ENCODE measurements around the gene SPART.
"Not testable (repeated sequence)": the region's sequence is repeated elsewhere in the genome, so short reads cannot be mapped to it uniquely, and the experiment has no call there.

The SPART gene

DNA sequence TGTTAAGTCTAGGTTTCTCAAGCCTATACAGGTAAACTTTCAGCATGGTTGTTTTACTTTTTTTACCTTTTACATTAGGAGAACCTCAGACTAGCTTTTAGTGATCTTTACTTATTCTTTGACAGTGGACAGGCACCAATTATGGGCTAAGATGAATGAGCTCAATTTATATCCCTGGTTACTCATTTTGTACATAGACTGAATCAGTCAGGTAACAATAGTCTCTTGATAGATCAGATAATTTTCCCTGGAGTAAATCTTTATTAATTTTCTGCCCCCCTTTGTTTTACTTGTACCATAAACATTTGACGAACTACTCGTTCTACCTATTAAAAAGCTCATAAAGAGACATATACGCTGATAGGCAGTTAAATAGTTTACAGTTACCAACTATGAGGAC, 22.8 kb downstream of the SPART start:
- DNase-seq: no peak

DNA sequence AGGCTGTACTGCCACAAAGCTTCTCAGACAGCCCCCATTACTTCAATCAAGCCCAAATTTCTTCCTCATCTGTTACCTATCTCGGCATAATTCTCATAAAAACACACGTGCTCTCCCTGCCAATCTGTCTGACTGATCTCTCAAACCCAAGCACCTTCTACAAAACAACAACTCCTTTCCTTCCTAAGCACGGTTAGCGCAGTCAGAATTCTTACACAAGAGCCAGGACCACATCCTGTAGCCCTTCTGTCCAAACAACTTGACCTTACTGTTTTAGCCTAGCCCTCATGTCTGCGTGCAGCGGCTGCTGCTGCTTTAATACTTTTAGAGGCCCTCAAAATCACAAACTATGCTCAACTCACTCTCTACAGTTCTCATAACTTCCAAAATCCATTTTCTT, 26.4 kb downstream of the SPART start:
- DNase-seq: not testable (repeated sequence)

DNA sequence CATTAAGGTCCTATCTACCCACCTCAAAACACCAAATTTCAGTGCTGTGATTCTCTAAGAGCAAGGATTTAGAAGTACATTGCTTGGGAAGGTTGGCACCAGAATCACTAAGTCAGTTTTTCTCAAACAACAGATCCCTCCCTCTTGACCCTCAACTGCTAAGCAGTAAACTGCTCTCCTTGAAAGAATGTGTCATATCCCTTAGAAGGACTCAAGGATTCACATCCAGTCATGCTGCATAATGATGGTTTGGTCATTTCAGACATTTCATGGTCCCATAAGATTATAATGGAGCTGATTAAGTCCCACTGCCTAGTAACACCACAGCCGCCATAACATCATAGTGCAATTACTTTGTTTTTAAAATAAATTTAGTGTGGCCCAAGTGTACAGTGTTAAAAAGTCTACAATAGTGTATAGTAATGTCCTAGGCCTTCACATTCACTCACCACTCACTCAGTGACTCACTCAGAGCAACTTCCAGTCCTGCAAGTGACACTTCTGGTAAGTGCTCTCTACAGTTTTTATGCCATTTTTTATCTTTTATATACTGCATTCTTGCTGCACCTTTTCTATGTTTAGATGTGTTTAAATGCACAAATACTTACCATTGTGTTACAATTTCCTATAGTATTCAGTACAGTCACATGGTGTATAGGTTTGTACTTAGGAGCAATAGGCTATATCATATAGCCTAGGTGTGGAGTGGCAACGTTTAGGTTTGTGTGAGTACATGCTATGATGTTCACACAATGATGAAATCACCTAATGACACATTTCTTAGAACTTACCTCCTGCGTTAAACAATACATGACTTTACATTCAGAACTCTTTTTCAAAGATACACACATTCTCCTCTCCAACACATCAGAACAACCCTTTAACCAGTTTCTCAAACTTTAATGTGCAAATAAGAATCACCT, 32.9 kb downstream of the SPART start:
- no peak for DNase-seq

DNA sequence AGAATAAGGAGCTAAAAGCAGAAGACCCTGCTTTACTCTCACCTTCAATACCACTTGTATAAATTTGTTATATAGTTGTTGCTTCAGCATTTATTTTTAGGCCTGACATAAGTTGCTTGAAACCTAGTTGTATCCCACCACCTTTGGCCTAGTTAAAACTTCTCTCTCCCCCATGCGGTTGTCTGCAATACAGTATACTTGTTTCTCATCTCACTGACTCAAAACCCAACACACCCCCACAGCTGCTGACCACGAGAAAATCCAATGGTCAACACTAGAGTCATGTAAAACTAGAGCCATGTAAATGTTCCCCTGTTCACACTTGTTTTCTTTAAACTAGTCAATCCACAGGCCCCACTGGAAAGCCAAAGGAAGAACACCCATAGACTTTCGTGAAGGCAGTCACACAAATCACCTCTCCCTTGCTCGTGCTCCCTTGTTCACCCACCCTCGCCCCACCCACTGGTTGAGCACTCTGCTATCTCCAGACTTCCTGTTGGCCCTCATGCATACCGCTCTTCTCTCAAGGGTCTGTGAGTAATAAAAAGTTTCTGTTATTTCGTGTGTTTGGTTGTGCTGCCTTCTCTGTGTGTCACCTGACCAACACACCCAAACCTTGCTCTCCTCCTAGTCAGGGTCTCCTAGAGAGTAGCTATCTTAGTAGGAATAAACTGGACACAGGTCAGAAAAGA, 35.6 kb downstream of the SPART start:
- no peak for DNase-seq

DNA sequence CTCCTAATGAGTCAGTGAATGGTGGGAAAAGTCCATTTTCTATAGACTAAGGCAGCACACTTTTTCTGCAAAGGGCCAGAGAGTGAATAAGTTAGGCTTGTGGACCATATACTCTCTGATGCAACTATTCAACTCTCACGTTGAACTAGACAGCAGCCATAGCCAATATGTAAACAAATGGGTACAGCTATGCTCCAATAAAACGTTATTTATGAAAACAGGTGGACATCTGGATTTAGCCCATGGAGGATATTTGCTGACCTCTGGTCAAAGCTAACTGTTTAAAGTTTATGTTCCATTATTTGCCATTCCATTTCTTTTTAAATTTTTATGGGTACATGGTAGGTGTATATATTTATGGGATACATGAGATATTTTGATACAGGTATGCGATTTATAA, 43.9 kb downstream of the SPART start:
- no peak for DNase-seq

DNA sequence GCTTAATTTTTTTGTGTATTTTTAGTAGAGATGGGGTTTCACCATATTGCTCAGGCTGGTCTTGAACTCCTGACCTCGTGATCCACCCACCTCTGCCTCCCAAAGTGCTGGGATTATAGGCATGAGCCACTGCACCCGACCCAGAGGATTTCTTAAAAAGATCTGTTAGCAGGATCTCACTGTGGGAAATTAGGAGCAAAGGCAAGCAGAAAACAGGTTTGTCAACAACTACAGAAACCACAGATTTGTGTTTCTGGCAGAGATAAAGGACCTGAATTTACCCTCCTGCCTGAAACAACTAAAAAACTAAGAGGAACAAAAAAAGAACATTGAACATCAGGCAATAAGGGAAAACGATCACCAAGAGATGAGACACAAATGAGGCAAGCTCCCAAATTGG, 46.7 kb downstream of the SPART start:
- not testable (repeated sequence) for DNase-seq

DNA sequence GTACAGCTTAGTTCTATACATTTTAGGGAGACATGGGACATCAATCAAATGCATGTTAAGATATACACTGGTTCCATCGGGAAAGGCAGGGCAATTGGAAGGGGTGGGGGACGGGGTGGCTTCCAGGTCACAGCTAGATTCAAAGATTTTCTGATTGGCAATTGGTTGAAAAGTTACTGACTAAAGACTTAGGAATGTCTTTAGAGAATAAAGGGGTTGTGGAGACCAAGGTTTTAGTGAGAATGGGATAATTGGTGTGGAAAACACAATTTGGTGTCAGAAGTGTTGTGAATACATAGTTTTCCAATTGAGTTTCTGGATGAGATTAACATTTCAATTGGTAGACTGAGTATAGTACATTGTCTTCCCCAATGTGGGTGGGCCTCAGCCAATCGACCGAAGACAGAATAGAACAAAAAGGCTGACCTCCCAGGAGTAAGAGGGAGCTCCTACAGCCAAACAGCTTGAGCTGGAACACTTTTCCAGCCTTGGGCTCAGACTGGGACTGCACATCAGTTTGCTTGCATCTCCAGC, 47.6 kb downstream of the SPART start:
- DNase-seq: peak in 6 of 56 donors; percentile 1 to 12 (median 5)

DNA sequence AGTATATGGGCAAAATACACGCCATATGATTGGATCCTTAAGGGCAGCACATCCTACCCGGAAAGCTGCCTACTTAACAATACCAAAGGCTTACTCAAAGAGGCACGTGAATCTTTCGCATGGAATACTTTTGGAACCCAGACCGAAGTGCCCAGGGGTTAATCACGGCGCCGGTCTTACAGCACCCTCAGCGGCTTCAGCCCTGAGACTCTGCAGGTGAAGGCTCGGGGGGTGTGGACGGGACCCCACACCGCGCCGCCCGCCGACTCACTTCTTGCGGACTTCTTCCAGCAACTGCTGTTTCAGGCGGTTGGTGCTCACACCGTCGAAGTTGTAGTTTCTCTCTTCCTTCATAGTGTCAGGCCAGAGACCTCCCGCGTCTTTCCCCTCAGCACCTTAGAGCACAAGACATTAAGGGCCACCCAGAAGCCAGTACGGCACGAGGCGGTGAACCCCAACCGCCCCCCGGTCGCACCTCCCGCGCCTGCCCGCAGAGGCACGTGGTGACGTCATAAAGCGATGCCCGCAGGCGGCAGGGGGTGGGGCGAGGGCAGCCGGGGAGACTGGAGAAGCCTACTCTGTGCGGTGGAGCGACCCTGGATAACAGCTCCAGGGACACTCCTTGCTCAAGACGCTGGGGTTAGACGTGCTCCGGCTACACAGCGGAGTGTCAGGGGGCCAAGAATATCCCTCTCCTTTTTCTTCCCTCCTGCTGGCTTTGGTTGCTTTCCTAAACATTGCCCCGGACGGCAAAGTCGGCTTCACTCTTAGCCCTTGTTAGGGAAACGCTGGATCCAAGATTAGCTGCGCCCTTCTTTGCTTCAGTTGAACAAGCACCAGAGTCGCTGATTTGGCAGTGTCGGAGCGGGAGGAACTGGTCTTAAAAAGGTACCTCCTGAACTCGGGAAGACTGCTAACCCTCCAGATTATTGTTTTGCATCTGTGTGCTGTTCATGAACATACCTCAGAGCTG, 48.5 kb downstream of the SPART start, which contains the start of gene CCDC169:
TSS of gene CCDC169 (minus strand) at position 449 of the 973 bp plus-strand sequence. CDS start at position 354, 95 bp downstream.
- peak in 54 of 56 donors; percentile 6 to 83 (median 54) for DNase-seq

DNA sequence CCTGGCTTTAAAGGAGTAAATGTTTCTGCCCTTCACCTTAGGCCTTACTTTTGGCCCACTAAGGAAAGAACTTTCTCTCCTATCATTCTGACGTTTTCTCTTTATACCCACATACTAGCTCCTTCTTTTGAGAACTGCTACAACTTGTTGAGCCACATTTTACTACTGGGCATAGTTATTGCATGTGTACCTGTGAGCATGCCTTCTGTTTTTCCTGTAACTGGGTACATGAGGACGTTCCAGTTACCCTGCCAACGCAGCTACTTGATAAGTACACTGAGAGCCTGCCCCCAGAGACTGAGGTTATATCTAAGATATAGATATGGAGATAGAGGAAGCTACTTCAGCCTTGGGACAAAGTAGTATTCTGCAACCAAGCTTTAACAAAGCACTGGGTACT, 52.1 kb downstream of the SPART start:
- no peak for DNase-seq

DNA sequence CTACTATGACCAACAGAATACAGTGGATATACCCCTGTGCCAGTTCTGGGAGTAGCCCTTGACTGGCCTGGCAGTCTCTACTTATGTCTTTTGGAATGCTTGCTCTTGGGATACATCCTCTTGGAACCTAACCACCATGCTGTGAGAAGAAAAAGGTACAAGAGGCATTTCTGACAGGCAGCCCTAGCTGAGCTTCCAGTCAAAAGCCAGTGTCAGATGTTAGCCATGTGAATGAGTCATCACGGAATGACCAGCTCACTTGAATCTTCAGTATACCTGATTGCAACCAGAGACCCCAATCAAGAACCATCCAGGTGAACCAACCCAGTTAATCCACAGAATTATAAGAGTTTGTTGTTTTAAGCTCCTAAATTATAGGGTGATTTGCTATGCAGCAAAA, 52.7 kb downstream of the SPART start:
- no peak for DNase-seq

DNA sequence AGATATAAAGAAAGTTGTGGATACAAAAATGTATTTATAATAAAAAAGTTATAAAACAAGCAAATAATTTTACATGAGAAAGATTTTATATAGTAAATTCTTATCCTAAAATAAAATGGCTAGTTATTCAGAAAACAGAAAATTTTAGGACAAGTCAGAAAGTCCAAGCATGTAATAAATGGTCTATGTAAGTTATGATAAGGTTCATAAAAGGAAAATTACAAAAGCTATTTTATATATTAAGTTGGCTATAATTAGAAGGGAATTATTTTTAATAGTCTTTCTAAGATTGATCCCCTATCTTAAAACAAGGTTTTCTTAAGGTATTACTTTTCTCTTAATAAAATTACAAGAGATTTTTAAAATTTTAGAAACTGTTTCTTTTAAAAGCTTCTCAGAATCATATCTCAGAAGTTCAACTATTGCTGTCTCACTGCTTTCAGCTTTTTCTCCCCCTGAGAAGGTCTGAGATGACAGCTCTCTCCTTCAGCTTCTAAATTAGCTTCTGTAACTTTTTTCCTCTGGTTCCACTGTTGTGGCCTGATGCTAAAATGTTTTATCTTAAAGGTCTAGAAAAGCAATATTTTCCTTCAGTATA, 57.3 kb downstream of the SPART start:
- DNase-seq: no peak

DNA sequence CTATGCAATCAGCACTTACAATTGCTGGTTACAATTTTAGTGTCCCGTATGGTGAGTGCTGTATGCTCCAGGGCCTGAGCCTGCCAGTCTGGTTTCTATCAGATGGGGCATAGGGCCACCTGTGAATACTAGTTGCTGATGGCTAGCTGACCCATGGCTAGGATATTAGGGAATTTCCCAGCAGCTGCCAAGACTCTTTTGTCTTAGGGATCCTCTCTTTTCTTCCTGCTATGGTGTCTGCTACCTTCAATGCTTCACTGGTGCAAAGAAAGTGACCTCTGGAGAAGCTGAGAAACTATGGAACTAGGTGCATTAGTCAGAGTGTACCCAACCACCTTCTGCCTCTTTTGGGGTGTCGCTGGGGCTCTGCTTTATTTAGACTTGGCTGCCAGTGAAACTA, 60.2 kb downstream of the SPART start:
- DNase-seq: no peak

DNA sequence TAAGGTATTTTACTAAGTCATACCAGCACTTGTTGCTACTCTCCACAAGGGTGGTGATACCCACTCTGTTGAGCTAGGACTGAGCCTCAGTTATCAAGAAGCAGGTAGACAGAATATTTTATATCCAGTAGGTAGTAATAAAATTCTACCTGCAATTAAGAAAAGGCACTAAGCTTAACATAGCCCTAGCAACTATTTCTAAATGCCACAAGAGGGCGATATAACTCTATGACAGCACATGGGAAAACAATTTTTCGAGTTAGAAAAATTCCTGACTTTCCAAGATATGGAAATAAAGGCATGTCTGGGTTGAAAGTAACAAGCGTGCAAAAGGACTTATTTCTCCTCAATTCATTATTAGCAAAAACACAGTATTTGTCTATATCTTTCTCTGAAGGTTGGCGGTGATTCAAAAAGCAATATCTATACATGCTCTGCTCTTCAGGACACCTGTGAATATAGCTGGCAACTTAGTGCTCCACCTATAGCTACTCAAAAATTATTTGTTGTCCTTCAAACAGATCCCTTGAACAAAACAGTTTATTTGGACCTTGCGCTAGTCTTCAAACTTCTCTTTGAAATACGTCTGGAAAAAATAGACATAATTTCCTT, 63.3 kb downstream of the SPART start:
- DNase-seq: no peak

DNA sequence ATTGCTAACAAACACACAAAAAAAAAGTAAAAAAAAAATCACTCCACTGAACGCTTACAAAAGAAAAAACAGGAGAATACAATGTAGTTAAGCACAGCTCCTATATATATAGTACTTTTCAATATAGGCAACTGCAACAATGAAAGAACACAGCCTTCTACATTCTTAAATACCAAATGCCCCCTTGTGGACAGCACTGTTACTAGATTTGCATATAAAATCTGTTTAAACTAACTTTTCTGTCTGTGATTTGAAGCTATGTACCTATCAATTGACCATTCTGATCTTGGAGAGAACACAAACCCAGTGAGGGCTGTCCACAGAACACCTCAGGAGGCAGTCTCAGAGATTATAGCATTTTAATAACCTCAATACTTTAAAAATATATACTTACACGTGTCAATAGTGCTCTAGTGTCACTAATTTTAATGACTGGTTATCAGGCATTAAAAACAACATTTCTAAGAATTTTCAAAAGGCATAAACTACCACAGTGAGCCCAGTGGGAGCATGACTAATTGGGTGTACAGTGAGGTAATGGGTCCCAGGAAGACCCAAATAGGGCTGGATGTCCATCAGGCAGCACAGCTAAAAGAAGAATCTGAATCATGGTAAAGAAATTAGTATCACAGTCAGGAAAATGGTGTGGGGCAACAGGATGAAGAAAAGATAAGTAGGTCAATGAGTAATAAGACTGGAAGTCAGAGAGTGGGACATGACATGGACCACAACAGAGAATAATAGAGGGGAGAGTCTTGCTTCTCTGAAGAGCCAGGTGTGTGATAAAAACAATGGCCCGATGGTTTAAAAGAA, 70.8 kb downstream of the SPART start:
- DNase-seq: peak in 3 of 56 donors; percentile 5 to 29 (median 8)

DNA sequence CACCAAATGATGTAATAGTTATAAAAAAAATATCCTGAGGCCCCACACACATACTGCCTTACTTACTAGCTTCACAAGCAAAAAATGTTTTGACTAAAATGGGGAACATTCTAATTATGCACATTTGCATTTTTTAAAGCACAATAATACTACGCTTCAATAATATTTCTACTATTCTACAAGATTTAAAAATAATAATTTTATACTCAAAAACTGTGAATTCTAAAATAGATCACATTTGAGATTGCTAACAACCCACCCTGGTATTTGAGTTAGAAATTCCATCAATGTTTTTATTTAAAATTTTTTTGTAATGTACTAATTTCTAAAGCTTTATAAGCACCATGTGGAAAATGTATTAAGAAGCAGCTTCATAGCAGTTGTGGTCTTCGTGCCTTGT, 72.8 kb downstream of the SPART start:
- DNase-seq: no peak

DNA sequence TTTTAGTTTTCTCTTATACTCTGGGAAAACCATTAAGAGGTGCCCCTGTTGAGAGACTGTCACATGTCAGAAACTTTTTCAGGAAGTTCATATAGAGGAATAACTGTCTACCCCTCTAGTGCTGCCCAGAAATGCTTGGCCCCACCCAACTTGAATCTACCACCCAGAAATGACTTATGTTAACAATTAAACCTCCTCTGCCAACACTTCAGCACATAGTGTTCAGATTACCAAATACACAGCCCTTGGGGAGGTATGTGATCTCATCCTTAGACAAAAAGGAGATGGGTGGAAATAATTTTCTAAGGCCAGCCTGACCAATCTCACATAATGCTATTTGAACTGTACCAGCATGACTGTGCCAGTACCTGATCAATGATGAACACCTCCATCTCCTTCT, 84.2 kb downstream of the SPART start:
- no peak for DNase-seq

DNA sequence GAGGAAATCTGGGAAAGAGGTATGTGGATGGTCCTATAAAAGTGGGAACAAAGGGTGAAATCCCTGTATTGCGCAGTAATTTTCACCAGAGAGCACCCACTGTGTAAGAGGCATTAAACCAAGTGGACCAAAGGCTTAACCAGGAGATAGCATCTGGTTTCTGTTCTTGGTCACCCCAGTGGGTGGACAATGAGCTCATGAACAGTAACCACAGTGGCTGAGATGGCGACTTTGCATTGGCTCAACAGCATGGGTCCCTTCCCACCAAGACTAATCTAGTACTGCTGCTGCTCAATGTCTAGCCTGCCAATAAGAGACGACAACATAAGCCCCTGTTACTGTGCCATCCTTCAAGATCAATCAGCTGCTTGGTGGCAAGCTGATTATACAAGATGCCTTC, 85.2 kb downstream of the SPART start:
- no peak for DNase-seq

DNA sequence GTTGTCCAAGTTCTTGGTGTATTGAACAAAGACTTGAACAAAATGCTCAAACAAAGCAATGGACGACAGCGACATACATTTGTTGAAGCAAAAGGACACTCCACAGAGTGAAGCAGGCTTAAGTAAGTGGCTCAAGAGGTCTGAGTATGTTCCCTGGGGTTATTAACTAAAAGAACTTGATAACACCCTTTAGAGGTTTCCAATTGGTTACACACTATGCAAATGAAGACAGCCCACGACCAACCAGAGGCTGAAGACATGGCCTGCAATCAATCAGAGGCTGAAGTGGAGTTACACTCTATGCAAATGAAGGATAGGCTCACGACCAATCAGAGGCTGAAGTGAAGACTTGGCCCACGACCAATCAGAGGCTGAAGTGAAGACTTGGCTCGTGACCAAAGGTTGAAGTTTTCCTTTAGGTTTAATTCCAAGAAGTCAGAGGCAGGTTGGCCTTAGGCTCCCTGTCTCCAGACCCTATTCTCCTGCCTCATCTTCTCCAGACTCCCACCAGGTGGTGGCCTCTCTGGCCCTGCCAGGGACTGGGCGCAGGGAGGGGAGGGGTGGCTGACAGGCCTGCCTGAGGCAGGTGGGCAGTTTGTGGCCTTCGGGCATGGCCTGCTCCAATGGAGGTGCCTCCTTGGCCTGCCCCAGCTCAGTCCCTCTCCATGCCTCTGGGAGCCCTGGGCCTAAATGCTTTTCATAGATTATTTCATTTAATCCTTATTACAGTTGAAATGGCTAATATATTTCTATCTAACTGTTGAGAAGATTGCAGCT, 86.6 kb downstream of the SPART start:
- DNase-seq: no peak

Measured in nucleus accumbens (tissue), 56 donors.